DLD1 (cell line): ENCODE results near the gene AMD1.
"Not testable (repeated sequence)": the region's sequence is repeated elsewhere in the genome, so short reads cannot be mapped to it uniquely, and the experiment has no call there.

Source experiments
- in situ Hi-C: cut with HindIII; loops from 2 replicates; pipeline ENCODE4 v1.10.0; 2017; ENCODE audit warnings: low sequenced_read_pairs

Gene AMD1

GRCh38 chr6:110873981-110874879, at the start of gene AMD1:
Gene AMD1, plus strand, starts transcription at chr6:110874785. Its CDS starts 321 bp downstream, at chr6:110875106.
- in situ Hi-C loops = no loop called here

DNA sequence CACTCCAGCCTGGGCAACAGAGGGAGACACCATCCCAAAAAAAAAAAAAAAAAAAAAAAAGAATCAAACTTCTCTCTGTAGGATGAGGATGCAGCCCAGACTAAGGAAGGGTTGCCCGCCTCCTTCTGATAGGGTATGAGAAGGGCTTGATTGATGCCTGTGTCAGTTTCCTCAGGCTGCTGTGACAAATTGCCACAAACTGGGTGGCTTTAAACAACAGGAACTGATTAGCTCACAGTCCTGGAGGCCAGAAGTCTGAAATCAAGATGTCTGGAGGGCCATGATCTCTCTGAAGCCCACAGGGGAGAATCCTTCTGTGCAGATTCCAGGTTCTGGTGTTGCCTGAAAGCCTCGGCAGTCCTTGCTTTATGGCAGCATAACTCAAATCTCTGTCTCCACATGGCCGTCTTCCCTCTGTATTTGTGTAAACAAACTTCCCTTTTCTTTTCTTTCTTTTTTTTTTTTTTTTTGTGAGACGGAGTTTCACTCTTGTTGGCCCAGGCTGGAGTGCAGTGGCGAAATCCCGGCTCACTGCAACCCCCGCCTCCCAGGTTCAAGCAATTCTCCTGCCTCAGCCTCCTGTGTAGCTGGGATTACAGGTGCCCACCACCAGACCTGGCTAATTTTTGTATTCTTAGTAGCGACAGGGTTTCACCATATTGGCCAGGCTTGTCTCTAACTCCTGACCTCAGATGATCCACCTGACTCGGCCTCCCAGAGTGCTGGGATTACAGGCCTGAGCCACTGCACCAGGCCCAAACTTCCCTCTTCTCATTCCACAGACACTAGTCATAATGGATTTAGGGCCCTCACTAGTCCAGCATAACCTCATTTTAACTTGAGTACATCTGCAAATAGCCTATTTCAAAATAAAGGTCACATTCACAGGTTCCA, 48.1 kb upstream of the AMD1 start:
- in situ Hi-C loops = no loop called here

GRCh38 chr6:110828396-110828795, 46.2 kb upstream of the AMD1 start:
- in situ Hi-C loops = no loop called here

DNA sequence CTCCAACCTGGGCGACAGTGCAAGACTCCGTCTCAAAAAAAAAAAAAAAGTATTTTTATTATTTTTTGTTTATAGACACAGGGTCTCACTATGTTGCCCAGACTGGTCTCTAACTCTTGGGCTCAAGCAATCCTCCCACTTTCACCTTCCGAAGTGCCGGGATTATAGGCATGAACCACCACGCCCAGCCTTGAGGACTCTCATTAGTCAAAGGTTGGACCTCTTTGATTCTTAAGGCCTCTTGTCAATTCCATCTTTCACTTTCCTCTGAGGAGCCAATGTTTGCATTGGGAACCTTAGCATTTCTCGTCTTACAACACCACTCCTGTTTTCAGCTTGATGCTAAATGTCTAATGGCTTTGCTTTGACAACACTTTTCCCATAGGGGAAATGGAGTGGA, 43.2 kb upstream of the AMD1 start:
- in situ Hi-C loops = no loop called here

GRCh38 chr6:110833831-110834230, 40.8 kb upstream of the AMD1 start:
- in situ Hi-C loops = no loop called here

GRCh38 chr6:110835751-110836150, 38.8 kb upstream of the AMD1 start:
- in situ Hi-C loops = not testable (repeated sequence)

DNA sequence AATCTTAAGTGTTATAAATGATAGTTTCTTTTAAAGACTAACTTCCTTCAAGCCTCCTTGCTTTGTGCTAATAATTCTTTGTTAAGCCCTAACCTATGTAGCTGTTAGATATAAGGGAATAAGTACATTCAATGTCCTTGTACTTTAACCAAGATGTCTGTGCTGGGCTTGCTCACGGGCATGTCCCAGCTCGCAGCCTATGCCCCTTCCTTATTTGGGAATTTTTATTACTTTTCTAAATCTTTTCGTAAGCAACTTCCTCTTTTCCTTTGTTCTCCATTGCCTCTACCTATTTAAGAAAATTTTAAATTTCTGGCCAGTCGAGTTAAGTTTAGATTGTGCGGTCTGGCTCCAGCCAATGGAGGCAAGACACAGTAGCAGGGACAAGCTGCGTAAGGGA, 33.3 kb upstream of the AMD1 start:
- in situ Hi-C loops = no loop called here

GRCh38 chr6:110849781-110850180, 24.8 kb upstream of the AMD1 start:
- in situ Hi-C loops = no loop called here

- in situ Hi-C loops = no loop called here
Observed at GRCh38 chr6:110852773-110853172, 21.8 kb upstream of the AMD1 start.

- in situ Hi-C loops = no loop called here
Observed at GRCh38 chr6:110853754-110854477, 20.7 kb upstream of the AMD1 start.

GRCh38 chr6:110856296-110856695, 18.3 kb upstream of the AMD1 start:
- in situ Hi-C loops = no loop called here

DNA sequence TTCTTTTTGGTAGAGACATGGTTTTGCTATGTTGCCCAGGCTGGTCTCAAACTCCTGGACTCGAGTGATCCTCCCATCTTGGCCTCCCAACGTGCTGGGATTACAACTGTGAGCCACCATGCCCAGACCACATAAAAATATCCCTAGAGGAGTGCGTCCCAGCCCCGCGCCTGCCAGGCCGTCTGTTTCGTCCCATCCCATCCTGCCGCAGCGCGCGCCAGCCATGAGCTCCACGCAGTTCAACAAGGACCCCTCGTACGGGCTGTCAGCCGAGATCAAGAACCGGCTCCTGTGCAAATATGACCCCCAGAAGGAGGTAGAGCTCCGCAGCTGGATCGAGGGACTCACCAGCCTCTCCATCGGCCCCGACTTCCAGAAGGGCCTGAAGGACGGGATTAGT, 16.6 kb upstream of the AMD1 start:
- in situ Hi-C loops = no loop called here

DNA sequence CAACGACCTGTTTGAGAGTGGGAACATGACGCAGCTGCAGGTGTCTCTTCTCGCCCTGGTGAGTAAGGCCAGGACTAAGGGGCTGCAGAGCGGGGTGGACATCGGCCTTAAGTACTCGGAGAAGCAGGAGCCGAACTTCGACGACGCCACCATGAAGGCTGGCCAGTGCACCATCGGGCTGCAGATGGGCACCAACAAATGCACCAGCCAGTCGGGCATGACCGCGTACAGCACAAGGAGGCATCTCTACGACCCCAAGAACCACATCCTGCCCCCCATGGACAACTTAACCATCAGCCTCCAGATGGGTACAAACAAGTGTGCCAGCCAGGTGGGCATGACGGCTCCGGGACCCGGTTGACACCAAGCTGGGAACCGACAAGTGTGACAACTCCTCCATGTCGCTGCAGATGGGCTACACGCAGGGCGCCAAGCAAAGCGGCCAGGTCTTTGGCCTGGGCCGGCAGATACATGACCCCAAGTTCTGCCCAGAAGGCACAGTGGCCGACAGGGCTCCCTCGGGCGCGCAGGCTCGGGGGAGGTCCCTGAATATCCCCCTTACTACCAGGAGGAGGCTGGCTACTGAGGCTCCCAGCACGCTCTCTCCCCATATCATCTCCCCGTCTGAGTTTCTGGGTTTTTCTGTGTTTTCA, 15.9 kb upstream of the AMD1 start:
- in situ Hi-C loops = no loop called here

DNA sequence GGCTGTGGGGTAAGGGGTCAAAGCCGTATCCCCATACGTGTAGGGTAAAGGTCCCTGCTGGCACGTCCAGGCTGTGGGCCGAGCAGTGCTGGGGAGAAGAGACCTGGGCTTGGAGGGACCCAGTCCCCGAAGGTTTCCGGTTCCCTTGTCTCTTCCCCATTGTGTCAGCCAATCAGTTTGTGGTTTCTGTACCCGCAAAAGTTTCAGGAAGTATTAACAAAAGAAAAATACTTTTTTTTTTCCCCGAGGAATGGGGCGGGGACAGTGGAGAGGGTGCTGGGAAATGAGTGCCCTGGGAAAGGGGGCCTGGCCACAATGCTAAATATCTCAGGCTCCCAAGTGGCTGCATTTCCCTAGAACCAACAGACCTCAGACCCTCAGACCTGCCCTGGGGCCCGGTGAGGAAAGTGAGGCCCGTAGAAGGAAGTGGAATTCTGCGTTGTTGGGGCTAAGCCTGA, 15.2 kb upstream of the AMD1 start:
- in situ Hi-C loops = no loop called here

DNA sequence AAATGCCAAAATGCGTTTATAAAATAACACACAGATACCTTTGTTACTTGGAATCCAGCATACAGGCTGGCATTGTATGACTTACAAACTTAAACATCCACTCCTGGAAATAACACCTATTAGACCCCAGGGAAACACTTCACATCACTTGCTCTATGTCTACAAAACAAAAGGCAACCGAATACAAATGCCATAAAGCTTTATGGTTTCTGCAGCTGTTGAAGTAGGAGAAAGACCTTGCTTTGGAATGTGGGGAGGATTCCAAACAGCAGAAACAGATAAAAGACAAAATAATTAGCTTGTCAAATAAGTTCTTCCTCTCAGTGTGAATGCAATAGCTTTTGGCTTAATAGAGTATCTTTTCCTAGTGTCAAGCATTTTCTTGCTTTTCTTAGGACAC, 9.8 kb upstream of the AMD1 start:
- in situ Hi-C loops = no loop called here

GRCh38 chr6:110874880-110875547, 429 bp downstream of the AMD1 start:
- in situ Hi-C loops = loop anchor here (5.0 kb wide), 1 partner anchor 98 kb away; no protein-coding TSS in a partner anchor

- in situ Hi-C loops = loop anchor here (5.0 kb wide), 1 partner anchor 98 kb away; no protein-coding TSS in a partner anchor
Observed at GRCh38 chr6:110875548-110876169, 1.1 kb downstream of the AMD1 start.

- in situ Hi-C loops = loop anchor here (5.0 kb wide), 1 partner anchor 99 kb away; no protein-coding TSS in a partner anchor
Observed at GRCh38 chr6:110876170-110876773, 1.7 kb downstream of the AMD1 start.
